Measurements from ENCODE around the gene FLAD1.

- TF ChIP-seq POLR2A (IDR thresholded peaks at IDR 0.05; ENCODE audit: low read depth, low read length) (no peak), MYC (IDR thresholded peaks at IDR 0.05; ENCODE audit: low read depth, low read length) (no peak), CTCF (IDR thresholded peaks at IDR 0.05; ENCODE audit: extremely low read depth in 1 of 2, insufficient read depth in 1 of 2, low read depth in 1 of 2, low read length in 2 of 2) (no peak), POLR2AphosphoS5 (IDR thresholded peaks at IDR 0.05; ENCODE audit: insufficient read depth, low read depth, low read length) (no peak), EZH2 (IDR thresholded peaks at IDR 0.05; ENCODE audit: borderline replicate concordance, low read depth, low read length, severe bottlenecking) (no peak)
Observed at GRCh38 chr1:154937988-154938386, 45.2 kb upstream of the FLAD1 start.
